ENCODE measurements around the gene ATOSA. TPM values are rescaled to one million over a fixed set of nuclear protein-coding genes. Genes with fewer than 3 reads are reported as not detected.

The ATOSA gene
- total RNA-seq, 4 donors from 2014 or later, result 42.6 to 68.5 (median 46.0) TPM

DNA sequence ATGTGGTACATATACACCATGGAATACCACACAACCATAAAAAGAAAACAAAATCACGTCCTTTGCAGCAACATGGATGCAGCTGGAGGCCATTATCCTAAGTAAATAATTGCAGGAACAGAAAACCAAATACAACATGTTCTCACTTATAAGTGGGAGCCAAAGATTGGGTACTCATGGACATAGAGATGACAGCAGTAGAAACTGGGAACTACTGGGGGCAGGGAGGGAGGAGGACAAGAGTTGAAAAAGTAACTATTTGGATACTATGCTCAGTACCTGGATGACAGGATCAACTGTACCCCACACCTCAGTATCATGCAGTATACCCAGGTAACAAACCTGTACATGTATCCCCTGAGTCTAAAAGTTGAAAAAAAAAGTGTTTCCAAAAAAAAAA, 23.2 kb upstream of the ATOSA start:
- no peaks in the 10 kb centered on the region for H3K27me3 ChIP-seq
- H3K36me3 ChIP-seq, result no peaks in the 10 kb centered on the region
- no peak overlapping the region for H3K27ac ChIP-seq (replicated peaks in 1 of 4)
- no peaks in the 10 kb centered on the region for H3K4me1 ChIP-seq
- H3K9me3 ChIP-seq, result no peaks in the 10 kb centered on the region
- H3K4me3 ChIP-seq, result no peak overlapping the region
- no peak for DNase-seq (ENCODE audit: extremely low spot score)
- 88% methylated on average over 1 of the region's 1 CpG for WGBS
- intact Hi-C loops (cut with DNase I), result no loop called here
- no peak for TF ChIP-seq POLR2A (IDR thresholded peaks at IDR 0.05; ENCODE audit: low read depth)
- no peak for TF ChIP-seq EP300 (IDR thresholded peaks at IDR 0.05)
- TF ChIP-seq, protein P1, sequence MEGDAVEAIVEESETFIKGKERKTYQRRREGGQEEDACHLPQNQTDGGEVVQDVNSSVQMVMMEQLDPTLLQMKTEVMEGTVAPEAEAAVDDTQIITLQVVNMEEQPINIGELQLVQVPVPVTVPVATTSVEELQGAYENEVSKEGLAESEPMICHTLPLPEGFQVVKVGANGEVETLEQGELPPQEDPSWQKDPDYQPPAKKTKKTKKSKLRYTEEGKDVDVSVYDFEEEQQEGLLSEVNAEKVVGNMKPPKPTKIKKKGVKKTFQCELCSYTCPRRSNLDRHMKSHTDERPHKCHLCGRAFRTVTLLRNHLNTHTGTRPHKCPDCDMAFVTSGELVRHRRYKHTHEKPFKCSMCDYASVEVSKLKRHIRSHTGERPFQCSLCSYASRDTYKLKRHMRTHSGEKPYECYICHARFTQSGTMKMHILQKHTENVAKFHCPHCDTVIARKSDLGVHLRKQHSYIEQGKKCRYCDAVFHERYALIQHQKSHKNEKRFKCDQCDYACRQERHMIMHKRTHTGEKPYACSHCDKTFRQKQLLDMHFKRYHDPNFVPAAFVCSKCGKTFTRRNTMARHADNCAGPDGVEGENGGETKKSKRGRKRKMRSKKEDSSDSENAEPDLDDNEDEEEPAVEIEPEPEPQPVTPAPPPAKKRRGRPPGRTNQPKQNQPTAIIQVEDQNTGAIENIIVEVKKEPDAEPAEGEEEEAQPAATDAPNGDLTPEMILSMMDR (IDR thresholded peaks at IDR 0.05), result no peak
- TF ChIP-seq POLR2AphosphoS5 (IDR thresholded peaks at IDR 0.05), result no peak

DNA sequence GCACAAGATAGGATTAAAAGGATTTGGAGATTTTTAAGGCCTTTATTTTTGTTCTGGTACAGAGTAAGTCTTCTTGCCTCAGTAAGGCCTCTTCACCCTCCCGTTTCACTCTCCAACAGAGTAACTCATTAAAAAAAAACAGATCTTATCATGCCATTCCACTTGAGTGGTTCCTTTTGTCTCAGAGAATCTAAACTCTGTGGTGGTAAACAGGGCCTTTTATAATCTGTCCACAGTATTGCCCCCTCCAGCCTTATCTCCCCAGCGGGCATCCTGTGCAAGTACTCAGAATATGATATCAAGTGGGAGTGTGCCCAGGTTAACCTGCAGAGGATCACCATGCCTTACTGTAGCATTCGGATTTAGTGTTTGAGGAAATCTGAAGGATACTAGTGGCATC, 20.3 kb upstream of the ATOSA start:
- Histone ChIP-seq H3K27ac (replicated peaks in 1 of 4) (no peak overlapping the region), H3K4me1 (no peaks in the 10 kb centered on the region), H3K36me3 (no peaks in the 10 kb centered on the region), H3K9me3 (no peaks in the 10 kb centered on the region), H3K4me3 (no peak overlapping the region), H3K27me3 (no peaks in the 10 kb centered on the region)
- TF ChIP-seq EP300 (IDR thresholded peaks at IDR 0.05), result no peak
- no peak for DNase-seq (ENCODE audit: extremely low spot score)
- intact Hi-C loops (cut with DNase I), result no loop called here
- WGBS, result 87% methylated on average over 3 of the region's 3 CpGs

DNA sequence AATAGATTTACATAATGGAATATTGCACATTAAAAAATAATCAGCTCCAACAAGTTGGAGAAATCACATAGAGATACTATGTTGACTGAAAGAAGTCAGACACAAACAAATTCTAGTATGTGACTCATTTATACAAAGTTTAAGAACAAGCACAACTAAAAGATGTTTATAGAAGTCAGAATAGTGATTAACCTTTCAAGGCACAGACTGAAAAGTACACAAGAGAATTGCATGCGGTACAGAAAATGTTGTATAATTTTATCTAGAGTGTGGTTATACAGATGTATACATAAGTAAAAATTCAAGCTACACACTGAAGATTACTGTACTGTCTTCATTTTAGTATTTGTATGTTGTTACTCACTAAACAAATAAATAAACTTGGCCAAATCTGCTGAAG, 19.3 kb upstream of the ATOSA start:
- no peak overlapping the region for H3K27ac ChIP-seq (replicated peaks in 1 of 4)
- H3K4me3 ChIP-seq, result no peak overlapping the region
- no peaks in the 10 kb centered on the region for H3K4me1 ChIP-seq
- no peaks in the 10 kb centered on the region for H3K36me3 ChIP-seq
- intact Hi-C loops (cut with DNase I), result no loop called here
- DNase-seq (ENCODE audit: extremely low spot score), result no peak
- no peaks in the 10 kb centered on the region for H3K27me3 ChIP-seq
- H3K9me3 ChIP-seq, result no peaks in the 10 kb centered on the region
- no peak for TF ChIP-seq POLR2A (IDR thresholded peaks at IDR 0.05; ENCODE audit: low read depth)
- no peak for TF ChIP-seq EP300 (IDR thresholded peaks at IDR 0.05)
- TF ChIP-seq, protein P1 (IDR thresholded peaks at IDR 0.05), result no peak
- no peak for TF ChIP-seq POLR2AphosphoS5 (IDR thresholded peaks at IDR 0.05)
- 0% methylated on average over 1 of the region's 1 CpG for WGBS

DNA sequence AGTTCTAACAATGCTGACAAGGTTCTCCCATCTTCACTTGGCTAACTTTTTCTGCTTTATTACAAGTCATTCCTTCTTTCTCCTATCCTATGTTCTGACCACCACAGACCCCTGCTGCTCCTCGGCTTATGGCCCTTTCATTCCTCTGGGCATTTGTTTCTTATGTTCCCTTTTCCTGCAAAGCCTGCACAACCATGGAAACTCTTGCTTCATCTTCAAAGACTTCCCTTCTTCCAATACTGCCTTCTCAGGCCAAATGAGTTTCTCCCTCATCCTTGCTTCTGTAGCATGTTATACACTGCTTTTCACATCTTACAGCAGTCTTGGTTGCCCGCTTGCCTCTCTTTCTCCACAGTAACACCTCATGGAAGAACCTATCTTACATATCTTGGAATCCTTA, 17.9 kb upstream of the ATOSA start:
- Histone ChIP-seq H3K36me3 (no peaks in the 10 kb centered on the region), H3K4me3 (no peak overlapping the region), H3K4me1 (no peaks in the 10 kb centered on the region), H3K27ac (replicated peaks in 1 of 4) (no peak overlapping the region), H3K27me3 (no peaks in the 10 kb centered on the region), H3K9me3 (no peaks in the 10 kb centered on the region)
- no peak for DNase-seq (ENCODE audit: extremely low spot score)
- WGBS, result 88% methylated on average over 2 of the region's 2 CpGs
- intact Hi-C loops (cut with DNase I), result no loop called here
- TF ChIP-seq POLR2AphosphoS5 (IDR thresholded peaks at IDR 0.05), result no peak
- TF ChIP-seq, protein P1 (IDR thresholded peaks at IDR 0.05), result no peak
- no peak for TF ChIP-seq POLR2A (IDR thresholded peaks at IDR 0.05; ENCODE audit: low read depth)
- TF ChIP-seq EP300 (IDR thresholded peaks at IDR 0.05), result no peak

DNA sequence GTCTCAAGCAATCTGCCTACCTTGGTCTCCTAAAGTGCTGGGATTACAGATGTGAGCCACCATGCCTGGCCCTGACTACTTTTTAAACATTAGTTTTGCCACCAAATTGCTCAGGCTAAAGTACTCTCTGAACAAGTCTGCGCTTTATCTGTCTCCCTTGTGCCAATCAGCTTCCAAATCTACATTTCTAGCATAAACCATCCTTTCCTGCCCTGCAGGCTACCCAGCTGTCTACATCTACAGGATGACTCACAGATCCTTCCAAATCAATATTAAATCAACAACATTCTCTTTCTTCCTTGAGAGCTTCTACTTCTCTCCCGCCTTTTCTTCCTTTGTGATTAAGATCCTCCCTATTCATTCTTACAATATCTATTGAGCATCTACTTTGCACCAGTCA, 16.0 kb upstream of the ATOSA start:
- H3K4me3 ChIP-seq, result no peak overlapping the region
- intact Hi-C loops (cut with DNase I), result no loop called here
- no peaks in the 10 kb centered on the region for H3K27me3 ChIP-seq
- TF ChIP-seq POLR2A (IDR thresholded peaks at IDR 0.05; ENCODE audit: low read depth) (no peak), POLR2AphosphoS5 (IDR thresholded peaks at IDR 0.05) (no peak), EP300 (IDR thresholded peaks at IDR 0.05) (no peak)
- TF ChIP-seq, protein P1 (IDR thresholded peaks at IDR 0.05), result no peak
- WGBS, result 91% methylated on average over 2 of the region's 2 CpGs
- no peaks in the 10 kb centered on the region for H3K36me3 ChIP-seq
- no peak overlapping the region for H3K27ac ChIP-seq (replicated peaks in 1 of 4)
- DNase-seq (ENCODE audit: extremely low spot score), result no peak
- H3K9me3 ChIP-seq, result no peaks in the 10 kb centered on the region
- no peaks in the 10 kb centered on the region for H3K4me1 ChIP-seq
